Adrenal gland (tissue), 12 donors: Measurements from ENCODE around the gene SETBP1. TPM values are rescaled to one million over a fixed set of nuclear protein-coding genes. Genes with fewer than 3 reads are reported as not detected.

Source experiments
- DNase-seq, 7 donors: peaks; one replicate each; pipeline ENCODE4 v3.0.0-alpha.2; 2019 to 2020
- H3K27ac ChIP-seq, 5 donors: fragments of 200-600 bp; sonication (generic) in 4 of 5; 1 replicate in 3 of 5; 2 replicates in 2 of 5; pipeline versions ENCODE4 v1.5.1 to v1.8.0; 2016 to 2020; ENCODE audit warnings: mild to moderate bottlenecking in 1 of 5
- H3K27me3 ChIP-seq: fragments of 200-600 bp; 2 replicates; pipeline ENCODE4 v1.8.0; 2021
- H3K36me3 ChIP-seq, 2 donors: fragments of 200-600 bp; replicated peaks in 1 of 2; 1 replicate in 1 of 2; 2 replicates in 1 of 2; pipeline versions ENCODE4 v1.5.1 to v1.8.0; 2018 to 2022
- H3K4me1 ChIP-seq, 2 donors: fragments of 200-600 bp; replicated peaks in 1 of 2; 1 replicate in 1 of 2; 2 replicates in 1 of 2; pipeline versions ENCODE4 v1.5.1 to v1.8.0; 2018 to 2021
- H3K4me3 ChIP-seq, 4 donors: fragments of 200-600 bp; sonication (generic) in 3 of 4; one replicate each; pipeline ENCODE4 v1.5.1; 2016 to 2018
- H3K9me3 ChIP-seq, 3 donors: fragments of 200-600 bp; sonication (generic) in 1 of 3; replicated peaks in 1 of 3; 1 replicate in 2 of 3; 2 replicates in 1 of 3; pipeline versions ENCODE4 v1.5.1 to v1.8.0; 2016 to 2021
- CTCF ChIP-seq, 6 experiments: fragments of 450-650 bp in 4 of 6; fragments of 200-600 bp in 2 of 6; sonication (generic) in 1 of 6; IDR thresholded peaks; 1 replicate in 5 of 6; 2 replicates in 1 of 6; pipeline versions ENCODE4 v1.5.1 to v1.8.0; 2016 to 2021; ENCODE audit warnings: antibody characterized with exemption in 6 of 6, mild to moderate bottlenecking in 2 of 6, moderate library complexity in 1 of 6
- POLR2A ChIP-seq, 2 donors: fragments of 450-650 bp; IDR thresholded peaks; one replicate each; pipeline ENCODE4 v1.6.1; 2017; ENCODE audit warnings: antibody characterized with exemption in 2 of 2, mild to moderate bottlenecking in 2 of 2, moderate library complexity in 1 of 2
- WGBS, 4 donors: extraction: QIAGEN DNeasy Blood & Tissue Kit in 2 of 4; methylation state at CpG; one replicate each; pipeline versions ENCODE4 v1.1.5 to v1.1.7; 2013 to 2017; 5-methylcytosine and 5-hydroxymethylcytosine counted together
- intact Hi-C, 2 donors: fragments of 100-400 bp; cut with DNase I; formaldehyde crosslinking; loops; one replicate each; pipeline versions ENCODE4 v1.14.1 to v1.15.0; 2022 to 2023
- polyA plus RNA-seq, 3 donors: library from polyadenylated mRNA; stranded (reverse); fragments of 200-250 nt in 2 of 3; fragments of 350-450 nt in 1 of 3; fragmentation: Illumina TruSeq in 1 of 3; extraction: RNeasy Lipid Tissue Mini Kit (QIAGEN cat#74804) in 1 of 3; gene quantifications; one replicate each; pipeline ENCODE4 v1.2.3, GENCODE V29; 2013 to 2014
- total RNA-seq, 9 donors: library from RNA; depleted of rRNA in 4 of 9; stranded (reverse); fragments of >200 nt in 4 of 9; fragments of 120-200 nt in 1 of 9; fragmentation: NEBNext Ultra II Directional in 1 of 9; extraction: Animal tissue kit (Norgen Biotek cat#: 25700) in 1 of 9; gene quantifications; one replicate each; pipeline versions ENCODE4 v1.1.0 to v1.2.4, GENCODE V29; 2013 to 2023
- donor health status: healthy with polysubstance abuse.
- donor health status: Bipolar disorder and iron deficiency.
- donor health status: DM: yes; HTN: yes; CAD: no.
- donor health status: DM: no; HTN: no; CAD: no.
- donor health status: DM: no; HTN: no; CAD: no.
- donor health status: DM: yes; HTN: yes; CAD: no.

SETBP1 gene
- total and polyA plus RNA-seq, 12 donors = 1.2 to 18.0 (median 9.4) TPM

GRCh38 chr18:44903327-44903726, 222.6 kb downstream of the SETBP1 start:
- intact Hi-C loops = no loop called here
- Histone ChIP-seq H3K27me3 (no peaks in the 10 kb centered on the region), H3K36me3 (no peaks in the 10 kb centered on the region), H3K27ac (no peak overlapping the region), H3K4me1 (no peaks in the 10 kb centered on the region), H3K4me3 (no peak overlapping the region), H3K9me3 (no peaks in the 10 kb centered on the region)
- 89 to 93% (median 92%) methylated on average over 2 of the region's 2 CpGs for WGBS, 4 donors
- TF ChIP-seq POLR2A (IDR thresholded peaks at IDR 0.05) (no peak), CTCF (IDR thresholded peaks at IDR 0.05) (no peak)
- DNase-seq = no peak

- Histone ChIP-seq H3K9me3 (no peaks in the 10 kb centered on the region), H3K36me3 (no peaks in the 10 kb centered on the region), H3K4me1 (no peaks in the 10 kb centered on the region), H3K4me3 (no peak overlapping the region), H3K27me3 (no peaks in the 10 kb centered on the region), H3K27ac (no peak overlapping the region)
- DNase-seq = no peak
- WGBS, 4 donors = 66 to 94% (median 84%) methylated on average over 2 of the region's 2 CpGs
- TF ChIP-seq CTCF (IDR thresholded peaks at IDR 0.05) (no peak), POLR2A (IDR thresholded peaks at IDR 0.05) (no peak)
- intact Hi-C loops = no loop called here
Measured at GRCh38 chr18:44904768-44905167, 224.1 kb downstream of the SETBP1 start.

GRCh38 chr18:44909191-44909719, 228.6 kb downstream of the SETBP1 start:
- Histone ChIP-seq H3K27ac (no peak overlapping the region), H3K36me3 (no peaks in the 10 kb centered on the region), H3K4me3 (no peak overlapping the region), H3K27me3 (no peaks in the 10 kb centered on the region), H3K4me1 (no peaks in the 10 kb centered on the region), H3K9me3 (no peaks in the 10 kb centered on the region)
- peak in 2 of 7 donors; percentile 8 to 22 for DNase-seq
- no peak for TF ChIP-seq CTCF (IDR thresholded peaks at IDR 0.05)
- TF ChIP-seq POLR2A (IDR thresholded peaks at IDR 0.05) = no peak
- 42 to 50% (median 47%) methylated on average over 5 of the region's 5 CpGs for WGBS, 4 donors
- intact Hi-C loops = no loop called here

- intact Hi-C loops = no loop called here
- H3K9me3 ChIP-seq = no peaks in the 10 kb centered on the region
- DNase-seq = no peak
- H3K36me3 ChIP-seq = no peaks in the 10 kb centered on the region
- WGBS, 4 donors = 85 to 88% (median 86%) methylated on average over 4 of the region's 4 CpGs
- no peaks in the 10 kb centered on the region for H3K27me3 ChIP-seq
- no peak overlapping the region for H3K4me3 ChIP-seq
- no peak for TF ChIP-seq CTCF (IDR thresholded peaks at IDR 0.05)
- no peak for TF ChIP-seq POLR2A (IDR thresholded peaks at IDR 0.05)
- H3K27ac ChIP-seq = no peak overlapping the region
- H3K4me1 ChIP-seq = no peaks in the 10 kb centered on the region
Measured at GRCh38 chr18:44911260-44911659, 230.6 kb downstream of the SETBP1 start.
